H9 (cell line): Measurements from ENCODE around the gene ARHGAP9. TPM values are rescaled to one million over a fixed set of nuclear protein-coding genes. Genes with fewer than 3 reads are reported as not detected.
A peak's percentile ranks its signal among the peaks of the same experiment; 100 is the strongest.

Experiments used
- DNase-seq: peaks from one replicate; pipeline ENCODE4 v3.0.0-alpha.2; 2017
- H2AFZ ChIP-seq: one replicate; pipeline ENCODE4 v1.6.1; 2013; ENCODE audit warnings: mild to moderate bottlenecking, low read length, control low read depth, moderate library complexity
- H2AK5ac ChIP-seq: 2 replicates; pipeline ENCODE4 v1.6.1; 2013; ENCODE audit warnings: low read length, control low read depth, mixed read lengths; ENCODE audit not compliant: insufficient read length
- H2BK120ac ChIP-seq: one replicate; pipeline ENCODE4 v1.6.1; 2013; ENCODE audit warnings: low read depth, mild to moderate bottlenecking, low read length, control low read depth, inconsistent platforms; ENCODE audit not compliant: poor library complexity, severe bottlenecking
- H2BK12ac ChIP-seq: 2 replicates; pipeline ENCODE4 v1.6.1; 2013; ENCODE audit warnings: low read length, control low read depth, mixed read lengths, low read depth; ENCODE audit not compliant: insufficient read length
- H2BK15ac ChIP-seq: 2 replicates; pipeline ENCODE4 v1.6.1; 2013; ENCODE audit warnings: low read depth, low read length, control low read depth
- H2BK20ac ChIP-seq: one replicate; pipeline ENCODE4 v1.6.1; 2013; ENCODE audit warnings: low read depth, mild to moderate bottlenecking, low read length, control low read depth, inconsistent platforms; ENCODE audit not compliant: poor library complexity, severe bottlenecking
- H2BK5ac ChIP-seq: 2 replicates; pipeline ENCODE4 v1.6.1; 2013; ENCODE audit warnings: low read length, control low read depth, mixed read lengths; ENCODE audit not compliant: insufficient read length
- H3K14ac ChIP-seq: 2 replicates; pipeline ENCODE4 v1.6.1; 2013; ENCODE audit warnings: low read length, control low read depth; ENCODE audit not compliant: insufficient read depth
- H3K18ac ChIP-seq: 2 replicates; pipeline ENCODE4 v1.6.1; 2013; ENCODE audit warnings: low read depth, mild to moderate bottlenecking, mixed read lengths, low read length, control low read depth; ENCODE audit not compliant: insufficient read length
- H3K23ac ChIP-seq: 2 replicates; pipeline ENCODE4 v1.6.1; 2013; ENCODE audit warnings: low read length, control low read depth, mixed read lengths, low read depth; ENCODE audit not compliant: insufficient read length
- H3K23me2 ChIP-seq: 2 replicates; pipeline ENCODE4 v1.6.1; 2013; ENCODE audit warnings: low read depth, mild to moderate bottlenecking, mixed read lengths, low read length, control low read depth; ENCODE audit not compliant: insufficient read length, poor library complexity, severe bottlenecking
- H3K27ac ChIP-seq: 2 replicates; pipeline ENCODE4 v1.5.1; 2013; ENCODE audit warnings: low read length, control low read depth, mixed read lengths, low read depth; ENCODE audit not compliant: insufficient read length
- H3K27me3 ChIP-seq: 2 replicates; pipeline ENCODE4 v1.6.1; 2013; ENCODE audit warnings: low read length, control low read depth, inconsistent platforms; ENCODE audit not compliant: insufficient read depth
- H3K4ac ChIP-seq: 2 replicates; pipeline ENCODE4 v1.6.1; 2013; ENCODE audit warnings: low read depth, mild to moderate bottlenecking, control low read depth, inconsistent platforms, low read length, moderate library complexity
- H3K4me1 ChIP-seq: 2 replicates; pipeline ENCODE4 v1.6.1; 2013; ENCODE audit warnings: low read length, control low read depth, inconsistent platforms; ENCODE audit not compliant: insufficient read depth
- H3K4me2 ChIP-seq: 2 replicates; pipeline ENCODE4 v1.6.1; 2013; ENCODE audit warnings: low read length, control low read depth, mixed read lengths; ENCODE audit not compliant: insufficient read length, insufficient read depth
- H3K56ac ChIP-seq: 2 replicates; pipeline ENCODE4 v1.6.1; 2013; ENCODE audit warnings: low read depth, mild to moderate bottlenecking, mixed read lengths, low read length, control low read depth; ENCODE audit not compliant: insufficient read length
- H3K79me1 ChIP-seq: 2 replicates; pipeline ENCODE4 v1.6.1; 2013; ENCODE audit warnings: low read depth, mild to moderate bottlenecking, moderate library complexity, low read length, control low read depth, inconsistent platforms; ENCODE audit not compliant: insufficient read depth, poor library complexity, severe bottlenecking
- H3K79me2 ChIP-seq: 2 replicates; pipeline ENCODE4 v1.6.1; 2013; ENCODE audit warnings: low read length, control low read depth, inconsistent platforms; ENCODE audit not compliant: insufficient read depth
- H3K9ac ChIP-seq: 2 replicates; pipeline ENCODE4 v1.6.1; 2013; ENCODE audit warnings: low read length, control low read depth, mixed read lengths; ENCODE audit not compliant: insufficient read length; ENCODE audit errors: extremely low read depth
- H3K9me3 ChIP-seq: one replicate; pipeline ENCODE4 v1.6.1; 2013; ENCODE audit warnings: low read depth, low read length, inconsistent platforms; ENCODE audit not compliant: control insufficient read depth
- H3T11ph ChIP-seq: one replicate; pipeline ENCODE4 v1.6.1; 2013; ENCODE audit warnings: mild to moderate bottlenecking, low read length, control low read depth, inconsistent platforms
- H4K20me1 ChIP-seq: one replicate; pipeline ENCODE4 v1.6.1; 2013; ENCODE audit not compliant: control insufficient read depth, insufficient read length, insufficient read depth
- H4K5ac ChIP-seq: 2 replicates; pipeline ENCODE4 v1.6.1; 2013; ENCODE audit warnings: low read depth, mild to moderate bottlenecking, mixed read lengths, low read length, control low read depth; ENCODE audit not compliant: insufficient read length
- H4K8ac ChIP-seq: replicated peaks from 2 replicates; pipeline ENCODE4 v1.6.1; 2013; ENCODE audit warnings: low read length, control low read depth, mixed read lengths, low read depth; ENCODE audit not compliant: insufficient read length
- H4K91ac ChIP-seq: 2 replicates; pipeline ENCODE4 v1.6.1; 2013; ENCODE audit warnings: low read depth, mild to moderate bottlenecking, moderate library complexity, mixed read lengths, low read length, control low read depth; ENCODE audit not compliant: insufficient read length
- H3K27ac Mint-ChIP-seq, 3 experiments: 2 replicates in 2 of 3; 3 replicates in 1 of 3; pipeline ENCODE4 v1.8.0; 2020 to 2021; ENCODE audit warnings: mixed read lengths in 3 of 3, mild to moderate bottlenecking in 1 of 3, moderate library complexity in 1 of 3
- H3K27me3 Mint-ChIP-seq: 2 replicates; pipeline ENCODE4 v1.8.0; 2021; ENCODE audit warnings: low read depth, mild to moderate bottlenecking, moderate library complexity, mixed read lengths
- H3K36me3 Mint-ChIP-seq, 3 experiments: 2 replicates in 2 of 3; 3 replicates in 1 of 3; pipeline ENCODE4 v1.8.0; 2020 to 2021; ENCODE audit warnings: low read depth in 3 of 3, mixed read lengths in 3 of 3; ENCODE audit not compliant: insufficient read depth in 1 of 3
- H3K4me1 Mint-ChIP-seq, 2 experiments: 2 replicates each; pipeline ENCODE4 v1.8.0; 2020; ENCODE audit warnings: mixed read lengths in 2 of 2
- H3K4me3 Mint-ChIP-seq, 2 experiments: 2 replicates in 1 of 2; 3 replicates in 1 of 2; pipeline ENCODE4 v1.8.0; 2020 to 2021; ENCODE audit warnings: mild to moderate bottlenecking in 2 of 2, mixed read lengths in 2 of 2, moderate library complexity in 1 of 2
- H3K9me3 Mint-ChIP-seq, 2 experiments: 2 replicates in 1 of 2; 3 replicates in 1 of 2; pipeline ENCODE4 v1.8.0; 2020; ENCODE audit warnings: mild to moderate bottlenecking in 2 of 2, mixed read lengths in 2 of 2, moderate library complexity in 1 of 2
- WGBS: extraction: QIAGEN DNeasy Blood & Tissue Kit; methylation state at CpG from one replicate; pipeline ENCODE4 v1.1.7; 2013; ENCODE audit warnings: missing lambda C conversion rate, low lambda C conversion rate, mixed read lengths; ENCODE audit not compliant: insufficient read length; ENCODE audit errors: extremely low coverage; 5-methylcytosine and 5-hydroxymethylcytosine counted together
- total RNA-seq: library from RNA; stranded (reverse); gene quantifications from 2 replicates; pipeline ENCODE4 v1.2.1, GENCODE V29; 2021
- TF ChIP-seq, protein P1 (sequence below): fragments of 200-600 bp; sonication (generic); conservative IDR thresholded peaks from 3 replicates; pipeline ENCODE4 v1.8.0; 2021; ENCODE audit warnings: antibody characterized with exemption, mild to moderate bottlenecking

The ARHGAP9 gene
- total RNA-seq, 1 experiment from 2014 or later, result 3.7 TPM

- H3K23me2 ChIP-seq, result peaks cover 15% of the 10 kb centered on the region
- H4K8ac ChIP-seq, result no peak overlapping the region
- no peak overlapping the region for H2BK5ac ChIP-seq
- H3K9ac ChIP-seq, result no peak overlapping the region
- H2BK20ac ChIP-seq, result no peak overlapping the region
- H3K23ac ChIP-seq, result no peak overlapping the region
- H3T11ph ChIP-seq, result no peak overlapping the region
- H2BK12ac ChIP-seq, result no peak overlapping the region
- no peak overlapping the region for H3K27ac ChIP-seq
- Mint-ChIP-seq H3K27me3 (peaks cover 1% of the 10 kb centered on the region), H3K27ac (peak overlapping the region in 1 of 3 experiments; percentile 44; a peak in 3 of 7 replicates), H3K4me3 (no peak overlapping the region; a peak in 1 of 5 replicates), H3K36me3 (peaks cover 0 to 2% (median 0%) of the 10 kb centered on the region in 3 experiments; a peak in 2 of 7 replicates), H3K4me1 (peaks cover 37 to 47% of the 10 kb centered on the region in 2 experiments), H3K9me3 (no peaks in the 10 kb centered on the region)
- H4K91ac ChIP-seq, result no peak overlapping the region
- H2BK120ac ChIP-seq, result no peak overlapping the region
- no peaks in the 10 kb centered on the region for H3K79me1 ChIP-seq
- no peak overlapping the region for H4K5ac ChIP-seq
- no peak for DNase-seq
- no CpG with 5 or more reads among the region's 9 CpGs for WGBS
- no peak overlapping the region for H3K18ac ChIP-seq
- no peaks in the 10 kb centered on the region for H3K79me2 ChIP-seq
- no peaks in the 10 kb centered on the region; the same call in 1 of the 2 replicates for H3K4me1 ChIP-seq
- no peaks in the 10 kb centered on the region for H4K20me1 ChIP-seq
- TF ChIP-seq, protein P1, sequence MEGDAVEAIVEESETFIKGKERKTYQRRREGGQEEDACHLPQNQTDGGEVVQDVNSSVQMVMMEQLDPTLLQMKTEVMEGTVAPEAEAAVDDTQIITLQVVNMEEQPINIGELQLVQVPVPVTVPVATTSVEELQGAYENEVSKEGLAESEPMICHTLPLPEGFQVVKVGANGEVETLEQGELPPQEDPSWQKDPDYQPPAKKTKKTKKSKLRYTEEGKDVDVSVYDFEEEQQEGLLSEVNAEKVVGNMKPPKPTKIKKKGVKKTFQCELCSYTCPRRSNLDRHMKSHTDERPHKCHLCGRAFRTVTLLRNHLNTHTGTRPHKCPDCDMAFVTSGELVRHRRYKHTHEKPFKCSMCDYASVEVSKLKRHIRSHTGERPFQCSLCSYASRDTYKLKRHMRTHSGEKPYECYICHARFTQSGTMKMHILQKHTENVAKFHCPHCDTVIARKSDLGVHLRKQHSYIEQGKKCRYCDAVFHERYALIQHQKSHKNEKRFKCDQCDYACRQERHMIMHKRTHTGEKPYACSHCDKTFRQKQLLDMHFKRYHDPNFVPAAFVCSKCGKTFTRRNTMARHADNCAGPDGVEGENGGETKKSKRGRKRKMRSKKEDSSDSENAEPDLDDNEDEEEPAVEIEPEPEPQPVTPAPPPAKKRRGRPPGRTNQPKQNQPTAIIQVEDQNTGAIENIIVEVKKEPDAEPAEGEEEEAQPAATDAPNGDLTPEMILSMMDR, result no peak
- no peak overlapping the region for H3K14ac ChIP-seq
- H3K4ac ChIP-seq, result no peak overlapping the region
- H3K56ac ChIP-seq, result no peak overlapping the region
- no peaks in the 10 kb centered on the region for H3K9me3 ChIP-seq
- no peak overlapping the region for H2AFZ ChIP-seq
- no peak overlapping the region for H3K4me2 ChIP-seq
- no peak overlapping the region for H2BK15ac ChIP-seq
- H2AK5ac ChIP-seq, result no peak overlapping the region
- H3K27me3 ChIP-seq, result no peaks in the 10 kb centered on the region
Observed at GRCh38 chr12:57452181-57452936, 27.3 kb downstream of the ARHGAP9 start.
